ENCODE measurements around the gene ANKIB1.

- TF ChIP-seq EZH2phosphoT487 (IDR thresholded peaks at IDR 0.05; ENCODE audit: insufficient read depth, low read depth) (no peak), EZH2 (IDR thresholded peaks at IDR 0.05; ENCODE audit: insufficient read depth, poor library complexity, severe bottlenecking) (no peak)
Measured at GRCh38 chr7:92447345-92448204, 201.8 kb downstream of the ANKIB1 start, which contains the start of gene GATAD1.
